ENCODE data around the gene NIPAL1. TPM values are rescaled to one million over a fixed set of nuclear protein-coding genes. Genes with fewer than 3 reads are reported as not detected.
"Not testable (repeated sequence)": the region's sequence is repeated elsewhere in the genome, so short reads cannot be mapped to it uniquely, and the experiment has no call there.

Gene NIPAL1
- 2.5 TPM for polyA plus RNA-seq (2013, experiment 1 of 2)
- 3.3 TPM for polyA plus RNA-seq (2013, experiment 2 of 2)

GRCh38 chr4:48016141-48017107, at the start of gene NIPAL1, which contains the start of gene CNGA1:
Gene NIPAL1, plus strand, starts transcription at chr4:48016772. Its CDS starts 68 bp downstream, at chr4:48016840.
Gene CNGA1, minus strand, starts transcription at chr4:48016681. Its CDS starts 63,992 bp downstream, at chr4:47952689.
- Histone ChIP-seq H3K9me3 (ENCODE audit: control insufficient read depth, low read length) (no peaks in the 10 kb centered on the region), H3K36me3 (ENCODE audit: control insufficient read depth, insufficient read depth, low read length) (no peaks in the 10 kb centered on the region), H3K4me1 (ENCODE audit: control insufficient read depth, insufficient read depth, low read length, poor library complexity, severe bottlenecking) (no peaks in the 10 kb centered on the region), H3K27ac (ENCODE audit: low read depth, low read length, severe bottlenecking) (peak within 1 kb of the TSS; percentile 81), H3K4me3 (ENCODE audit: extremely low read depth, insufficient read depth, low read length, poor library complexity, severe bottlenecking) (peak within 1 kb of the TSS; percentile 70)
- WGBS, 2 experiments (ENCODE audit: insufficient coverage in 2 of 2), result 6 to 17% methylated on average over 22 to 49 of the region's 60 CpGs

GRCh38 chr4:47968847-47969246, 47.7 kb upstream of the NIPAL1 start:
- Histone ChIP-seq H3K4me3 (ENCODE audit: extremely low read depth, insufficient read depth, low read length, poor library complexity, severe bottlenecking) (no peak overlapping the region), H3K4me1 (ENCODE audit: control insufficient read depth, insufficient read depth, low read length, poor library complexity, severe bottlenecking) (no peaks in the 10 kb centered on the region), H3K9me3 (ENCODE audit: control insufficient read depth, low read length) (no peaks in the 10 kb centered on the region), H3K27ac (ENCODE audit: low read depth, low read length, severe bottlenecking) (no peak overlapping the region), H3K36me3 (ENCODE audit: control insufficient read depth, insufficient read depth, low read length) (no peaks in the 10 kb centered on the region)

- no CpG with 5 or more reads among the region's 1 CpG for WGBS, 2 experiments (ENCODE audit: insufficient coverage in 2 of 2)
- Histone ChIP-seq H3K4me1 (ENCODE audit: control insufficient read depth, insufficient read depth, low read length, poor library complexity, severe bottlenecking) (no peaks in the 10 kb centered on the region), H3K4me3 (ENCODE audit: extremely low read depth, insufficient read depth, low read length, poor library complexity, severe bottlenecking) (no peak overlapping the region), H3K36me3 (ENCODE audit: control insufficient read depth, insufficient read depth, low read length) (no peaks in the 10 kb centered on the region), H3K9me3 (ENCODE audit: control insufficient read depth, low read length) (no peaks in the 10 kb centered on the region), H3K27ac (ENCODE audit: low read depth, low read length, severe bottlenecking) (no peak overlapping the region)
Measured at GRCh38 chr4:47972181-47972580, 44.4 kb upstream of the NIPAL1 start.

GRCh38 chr4:47972721-47973120, 43.9 kb upstream of the NIPAL1 start:
- Histone ChIP-seq H3K27ac (ENCODE audit: low read depth, low read length, severe bottlenecking) (no peak overlapping the region), H3K36me3 (ENCODE audit: control insufficient read depth, insufficient read depth, low read length) (no peaks in the 10 kb centered on the region), H3K9me3 (ENCODE audit: control insufficient read depth, low read length) (no peaks in the 10 kb centered on the region), H3K4me1 (ENCODE audit: control insufficient read depth, insufficient read depth, low read length, poor library complexity, severe bottlenecking) (no peaks in the 10 kb centered on the region), H3K4me3 (ENCODE audit: extremely low read depth, insufficient read depth, low read length, poor library complexity, severe bottlenecking) (no peak overlapping the region)
- no CpG with 5 or more reads among the region's 1 CpG for WGBS, 2 experiments (ENCODE audit: insufficient coverage in 2 of 2)

- Histone ChIP-seq H3K4me1 (ENCODE audit: control insufficient read depth, insufficient read depth, low read length, poor library complexity, severe bottlenecking) (no peaks in the 10 kb centered on the region), H3K36me3 (ENCODE audit: control insufficient read depth, insufficient read depth, low read length) (no peaks in the 10 kb centered on the region), H3K4me3 (ENCODE audit: extremely low read depth, insufficient read depth, low read length, poor library complexity, severe bottlenecking) (no peak overlapping the region), H3K9me3 (ENCODE audit: control insufficient read depth, low read length) (no peaks in the 10 kb centered on the region), H3K27ac (ENCODE audit: low read depth, low read length, severe bottlenecking) (no peak overlapping the region)
- WGBS, 2 experiments (ENCODE audit: insufficient coverage in 2 of 2), result 100% methylated on average over 1 of the region's 3 CpGs; no CpG with 5 or more reads in 1 of the 2 experiments
Measured at GRCh38 chr4:47974566-47974965, 42.0 kb upstream of the NIPAL1 start.

GRCh38 chr4:47990145-47990544, 26.4 kb upstream of the NIPAL1 start:
- no peaks in the 10 kb centered on the region for H3K36me3 ChIP-seq (ENCODE audit: control insufficient read depth, insufficient read depth, low read length)
- H3K9me3 ChIP-seq (ENCODE audit: control insufficient read depth, low read length), result no peaks in the 10 kb centered on the region
- H3K4me3 ChIP-seq (ENCODE audit: extremely low read depth, insufficient read depth, low read length, poor library complexity, severe bottlenecking), result no peak overlapping the region
- WGBS, 2 experiments (ENCODE audit: insufficient coverage in 2 of 2), result 86 to 92% methylated on average over 3 to 5 of the region's 5 CpGs
- no peak overlapping the region for H3K27ac ChIP-seq (ENCODE audit: low read depth, low read length, severe bottlenecking)
- no peaks in the 10 kb centered on the region for H3K4me1 ChIP-seq (ENCODE audit: control insufficient read depth, insufficient read depth, low read length, poor library complexity, severe bottlenecking)

GRCh38 chr4:47992475-47992874, 24.1 kb upstream of the NIPAL1 start:
- not testable (repeated sequence) for H3K4me3 ChIP-seq (ENCODE audit: extremely low read depth, insufficient read depth, low read length, poor library complexity, severe bottlenecking); H3K36me3 ChIP-seq (ENCODE audit: control insufficient read depth, insufficient read depth, low read length); H3K9me3 ChIP-seq (ENCODE audit: control insufficient read depth, low read length); H3K27ac ChIP-seq (ENCODE audit: low read depth, low read length, severe bottlenecking); H3K4me1 ChIP-seq (ENCODE audit: control insufficient read depth, insufficient read depth, low read length, poor library complexity, severe bottlenecking)
- no CpG with 5 or more reads among the region's 1 CpG for WGBS, 2 experiments (ENCODE audit: insufficient coverage in 2 of 2)

- WGBS, 2 experiments (ENCODE audit: insufficient coverage in 2 of 2), result 80 to 83% methylated on average over 1 of the region's 1 CpG
- no peaks in the 10 kb centered on the region for H3K4me1 ChIP-seq (ENCODE audit: control insufficient read depth, insufficient read depth, low read length, poor library complexity, severe bottlenecking)
- no peak overlapping the region for H3K4me3 ChIP-seq (ENCODE audit: extremely low read depth, insufficient read depth, low read length, poor library complexity, severe bottlenecking)
- no peaks in the 10 kb centered on the region for H3K36me3 ChIP-seq (ENCODE audit: control insufficient read depth, insufficient read depth, low read length)
- no peak overlapping the region for H3K27ac ChIP-seq (ENCODE audit: low read depth, low read length, severe bottlenecking)
- no peaks in the 10 kb centered on the region for H3K9me3 ChIP-seq (ENCODE audit: control insufficient read depth, low read length)
Measured at GRCh38 chr4:47996021-47996420, 20.6 kb upstream of the NIPAL1 start.

- peaks cover 17% of the 10 kb centered on the region for H3K9me3 ChIP-seq (ENCODE audit: control insufficient read depth, low read length)
- no peaks in the 10 kb centered on the region for H3K36me3 ChIP-seq (ENCODE audit: control insufficient read depth, insufficient read depth, low read length)
- no CpG with 5 or more reads among the region's 1 CpG for WGBS, 2 experiments (ENCODE audit: insufficient coverage in 2 of 2)
- no peaks in the 10 kb centered on the region for H3K4me1 ChIP-seq (ENCODE audit: control insufficient read depth, insufficient read depth, low read length, poor library complexity, severe bottlenecking)
- H3K4me3 ChIP-seq (ENCODE audit: extremely low read depth, insufficient read depth, low read length, poor library complexity, severe bottlenecking), result no peak overlapping the region
- H3K27ac ChIP-seq (ENCODE audit: low read depth, low read length, severe bottlenecking), result no peak overlapping the region
Measured at GRCh38 chr4:48002267-48002666, 14.3 kb upstream of the NIPAL1 start.

GRCh38 chr4:48003568-48003967, 13.0 kb upstream of the NIPAL1 start:
- H3K27ac ChIP-seq (ENCODE audit: low read depth, low read length, severe bottlenecking); H3K4me1 ChIP-seq (ENCODE audit: control insufficient read depth, insufficient read depth, low read length, poor library complexity, severe bottlenecking); H3K36me3 ChIP-seq (ENCODE audit: control insufficient read depth, insufficient read depth, low read length); H3K4me3 ChIP-seq (ENCODE audit: extremely low read depth, insufficient read depth, low read length, poor library complexity, severe bottlenecking): not testable (repeated sequence)
- 100% methylated on average over 1 of the region's 2 CpGs; no CpG with 5 or more reads in 1 of the 2 experiments for WGBS, 2 experiments (ENCODE audit: insufficient coverage in 2 of 2)
- peaks cover 22% of the 10 kb centered on the region for H3K9me3 ChIP-seq (ENCODE audit: control insufficient read depth, low read length)

GRCh38 chr4:48005781-48006180, 10.8 kb upstream of the NIPAL1 start:
- Histone ChIP-seq H3K9me3 (ENCODE audit: control insufficient read depth, low read length) (peaks cover 28% of the 10 kb centered on the region), H3K27ac (ENCODE audit: low read depth, low read length, severe bottlenecking) (no peak overlapping the region), H3K4me1 (ENCODE audit: control insufficient read depth, insufficient read depth, low read length, poor library complexity, severe bottlenecking) (no peaks in the 10 kb centered on the region), H3K36me3 (ENCODE audit: control insufficient read depth, insufficient read depth, low read length) (no peaks in the 10 kb centered on the region), H3K4me3 (ENCODE audit: extremely low read depth, insufficient read depth, low read length, poor library complexity, severe bottlenecking) (no peak overlapping the region)
- WGBS, 2 experiments (ENCODE audit: insufficient coverage in 2 of 2), result no CpG with 5 or more reads among the region's 2 CpGs
